Esophagus mucosa (tissue), 1 donor: ENCODE measurements around the gene EXOC1. TPM values are rescaled to one million over a fixed set of nuclear protein-coding genes. Genes with fewer than 3 reads are reported as not detected.

Experiments
- total RNA-seq: library from RNA; stranded (reverse); gene quantifications from one replicate; pipeline ENCODE4 v1.2.4, GENCODE V29; 2023
- donor health status: DM: yes; HTN: yes; CAD: no.

Gene EXOC1
- total RNA-seq, 1 donor from 2014 or later: 39.6 TPM

Other genes with a start within 250 kb of the EXOC1 start
- 96.3 TPM for gene NMU, start 217.3 kb upstream of the EXOC1 start, total RNA-seq
- gene EXOC1L, start 33.9 kb upstream of the EXOC1 start, total RNA-seq: not detected
- 4.0 TPM for gene CEP135, start 95.3 kb downstream of the EXOC1 start, total RNA-seq